CD14-positive monocyte (primary cell): ENCODE data around the gene SMAD3. TPM values are rescaled to one million over a fixed set of nuclear protein-coding genes. Genes with fewer than 3 reads are reported as not detected.
A peak's percentile ranks its signal among the peaks of the same experiment; 100 is the strongest.

Source experiments
- DNase-seq, 3 donors: peaks; one replicate each; pipeline ENCODE4 v3.0.0-alpha.2; 2011 to 2022
- H2AFZ ChIP-seq: 2 replicates; pipeline ENCODE4 v1.6.0; 2012; ENCODE audit warnings: mild to moderate bottlenecking, low read depth, low read length, inconsistent platforms; ENCODE audit not compliant: insufficient read depth, poor library complexity, severe bottlenecking
- H3K27ac ChIP-seq, 2 donors: 1 replicate in 1 of 2; 2 replicates in 1 of 2; pipeline ENCODE4 v1.5.1; 2012 to 2013; ENCODE audit warnings: low read length in 2 of 2, control low read depth in 1 of 2, inconsistent platforms in 1 of 2, low read depth in 1 of 2, mild to moderate bottlenecking in 1 of 2
- H3K27me3 ChIP-seq, 2 donors: one replicate each; pipeline versions ENCODE4 v1.6.0 to v1.6.1; 2011 to 2013; ENCODE audit warnings: low read length in 2 of 2; ENCODE audit not compliant: control insufficient read depth in 2 of 2, insufficient read depth in 2 of 2
- H3K36me3 ChIP-seq, 2 donors: replicated peaks in 1 of 2; 1 replicate in 1 of 2; 2 replicates in 1 of 2; pipeline versions ENCODE4 v1.5.1 to v1.6.1; 2012 to 2013; ENCODE audit warnings: low read length in 2 of 2, control low read depth in 1 of 2, inconsistent platforms in 1 of 2, mild to moderate bottlenecking in 1 of 2; ENCODE audit not compliant: insufficient read depth in 2 of 2, control insufficient read depth in 1 of 2
- H3K4me1 ChIP-seq, 2 donors: 1 replicate in 1 of 2; 2 replicates in 1 of 2; pipeline versions ENCODE4 v1.5.1 to v1.6.1; 2012 to 2013; ENCODE audit warnings: low read length in 2 of 2, control low read depth in 1 of 2, inconsistent platforms in 1 of 2, mild to moderate bottlenecking in 1 of 2, moderate library complexity in 1 of 2; ENCODE audit not compliant: insufficient read depth in 2 of 2, control insufficient read depth in 1 of 2
- H3K4me2 ChIP-seq: replicated peaks from 2 replicates; pipeline ENCODE3; 2012; ENCODE audit warnings: low read length, moderate library complexity, mild to moderate bottlenecking; ENCODE audit not compliant: poor library complexity, severe bottlenecking; ENCODE audit errors: extremely low read depth
- H3K4me3 ChIP-seq, 3 experiments: fragments of 200-600 bp in 1 of 3; sonication (generic) in 1 of 3; replicated peaks in 1 of 3; 1 replicate in 2 of 3; 2 replicates in 1 of 3; pipeline ENCODE4 v1.5.1; 2011 to 2013; ENCODE audit warnings: low read length in 3 of 3, mild to moderate bottlenecking in 3 of 3, control low read depth in 2 of 3, low read depth in 2 of 3, inconsistent platforms in 1 of 3, moderate library complexity in 1 of 3
- H3K79me2 ChIP-seq: 2 replicates; pipeline ENCODE4 v1.6.0; 2012; ENCODE audit warnings: mild to moderate bottlenecking, control low read depth, inconsistent platforms, low read length, moderate library complexity; ENCODE audit not compliant: insufficient read depth
- H3K9ac ChIP-seq: 2 replicates; pipeline ENCODE4 v1.6.0; 2017; ENCODE audit warnings: low read length, mild to moderate bottlenecking; ENCODE audit not compliant: insufficient read depth, poor library complexity, severe bottlenecking
- H3K9me3 ChIP-seq, 2 donors: replicated peaks in 1 of 2; 1 replicate in 1 of 2; 2 replicates in 1 of 2; pipeline versions ENCODE4 v1.5.1 to v1.6.1; 2012 to 2013; ENCODE audit warnings: low read length in 2 of 2, control low read depth in 1 of 2; ENCODE audit not compliant: control insufficient read depth in 1 of 2, insufficient read depth in 1 of 2
- H4K20me1 ChIP-seq: 2 replicates; pipeline ENCODE4 v1.6.0; 2012; ENCODE audit warnings: mild to moderate bottlenecking, low read length, control low read depth, moderate library complexity; ENCODE audit not compliant: insufficient read depth
- H3K27ac Mint-ChIP-seq, 7 donors: one replicate each; pipeline ENCODE4 v1.8.0; 2020; ENCODE audit warnings: mild to moderate bottlenecking in 7 of 7, mixed read lengths in 7 of 7, moderate library complexity in 6 of 7, inconsistent platforms in 2 of 7
- H3K27me3 Mint-ChIP-seq, 3 donors: one replicate each; pipeline ENCODE4 v1.8.0; 2021 to 2022; ENCODE audit warnings: low read depth in 3 of 3, mild to moderate bottlenecking in 3 of 3, mixed read lengths in 3 of 3, moderate library complexity in 3 of 3, inconsistent platforms in 1 of 3
- H3K36me3 Mint-ChIP-seq, 2 donors: one replicate each; pipeline ENCODE4 v1.8.0; 2020; ENCODE audit warnings: mixed read lengths in 2 of 2, inconsistent platforms in 1 of 2, mild to moderate bottlenecking in 1 of 2
- H3K4me1 Mint-ChIP-seq: one replicate; pipeline ENCODE4 v1.8.0; 2020; ENCODE audit warnings: mild to moderate bottlenecking, mixed read lengths
- H3K4me3 Mint-ChIP-seq, 2 donors: one replicate each; pipeline ENCODE4 v1.8.0; 2020; ENCODE audit warnings: mild to moderate bottlenecking in 2 of 2, mixed read lengths in 2 of 2, moderate library complexity in 1 of 2
- H3K9me3 Mint-ChIP-seq, 7 donors: one replicate each; pipeline ENCODE4 v1.8.0; 2020 to 2022; ENCODE audit warnings: mixed read lengths in 7 of 7, mild to moderate bottlenecking in 6 of 7, moderate library complexity in 6 of 7, inconsistent platforms in 2 of 7
- CTCF ChIP-seq: fragments of 200-600 bp; IDR thresholded peaks from one replicate; pipeline ENCODE4 v1.8.0; 2022; ENCODE audit warnings: antibody characterized with exemption, mild to moderate bottlenecking
- WGBS: methylation state at CpG from one replicate; pipeline ENCODE4 v1.1.5; 2013; ENCODE audit warnings: missing lambda C conversion rate; ENCODE audit not compliant: insufficient coverage; 5-methylcytosine and 5-hydroxymethylcytosine counted together
- intact Hi-C, 2 donors: fragments of 100-400 bp; cut with micrococcal nuclease; formaldehyde crosslinking; loops; one replicate each; pipeline versions ENCODE4 v1.15.0 to v1.15.1; 2023
- polyA plus RNA-seq, 3 donors: library from polyadenylated mRNA; depleted of rRNA in 1 of 3; unstranded in 2 of 3; stranded (reverse) in 1 of 3; fragments of 300-500 nt in 2 of 3; fragments of >200 nt in 1 of 3; fragmentation: Illumina TruSeq in 2 of 3; gene quantifications; 1 replicate in 2 of 3; 2 replicates in 1 of 3; pipeline ENCODE4 v1.2.3, GENCODE V29; 2012 to 2021

The SMAD3 gene
- polyA plus RNA-seq, 3 donors = 4.4 to 41.7 (median 5.4) TPM

- Histone ChIP-seq H3K4me2 (peak overlapping the region; percentile 95), H3K9ac (peak overlapping the region; percentile 97), H3K27me3 (no peaks in the 10 kb centered on the region), H3K9me3 (no peaks in the 10 kb centered on the region), H3K27ac (peak overlapping the region; percentile 56 to 96), H4K20me1 (peaks cover 40% of the 10 kb centered on the region), H2AFZ (peak overlapping the region; percentile 75), H3K79me2 (peaks cover 39% of the 10 kb centered on the region), H3K36me3 (no peaks in the 10 kb centered on the region), H3K4me1 (peaks cover 36 to 44% of the 10 kb centered on the region in 2 donors), H3K4me3 (peak overlapping the region; percentile 34 to 100 (median 71))
- H3K4me1 Mint-ChIP-seq = peaks cover 40% of the 10 kb centered on the region
- peak overlapping the region; percentile 72 to 94 (median 90) for H3K27ac Mint-ChIP-seq
- peaks cover 0 to 6% (median 0%) of the 10 kb centered on the region in 7 donors for H3K9me3 Mint-ChIP-seq
- TF ChIP-seq CTCF = no peak
- H3K36me3 Mint-ChIP-seq = peaks cover 15 to 25% of the 10 kb centered on the region in 2 donors
- 3% methylated on average over 68 of the region's 75 CpGs for WGBS
- intact Hi-C loops = loop anchor here (2.0 to 10.0 kb wide), 7 partner anchors 36 to 190 kb away; partner anchors contain the start of genes AAGAB (in 2 of the 2) and IQCH (in 2 of the 2)
- H3K4me3 Mint-ChIP-seq = peak overlapping the region; percentile 79 to 86
- H3K27me3 Mint-ChIP-seq = peaks cover 2 to 7% (median 6%) of the 10 kb centered on the region in 3 donors
- DNase-seq = peak in 2 of 3 donors; percentile 45 to 65
Observed at GRCh38 chr15:67064607-67065530, 533 bp upstream of the SMAD3 start.
